DMS 273 treated with DMSO at 0.1 percent for 48 hours (cell line): ENCODE data around the gene PRKRA.
A peak's percentile ranks its signal among the peaks of the same experiment; 100 is the strongest.
"Not testable (repeated sequence)": the region's sequence is repeated elsewhere in the genome, so short reads cannot be mapped to it uniquely, and the experiment has no call there.

Experiments
- DNase-seq: peaks from one replicate; lab custom pipeline; 2025; lab: John Stamatoyannopoulos, UW

Gene PRKRA

GRCh38 chr2:178413472-178414265 is 37.3 kb downstream of the PRKRA start:
- peak; percentile 59 for DNase-seq

DNA sequence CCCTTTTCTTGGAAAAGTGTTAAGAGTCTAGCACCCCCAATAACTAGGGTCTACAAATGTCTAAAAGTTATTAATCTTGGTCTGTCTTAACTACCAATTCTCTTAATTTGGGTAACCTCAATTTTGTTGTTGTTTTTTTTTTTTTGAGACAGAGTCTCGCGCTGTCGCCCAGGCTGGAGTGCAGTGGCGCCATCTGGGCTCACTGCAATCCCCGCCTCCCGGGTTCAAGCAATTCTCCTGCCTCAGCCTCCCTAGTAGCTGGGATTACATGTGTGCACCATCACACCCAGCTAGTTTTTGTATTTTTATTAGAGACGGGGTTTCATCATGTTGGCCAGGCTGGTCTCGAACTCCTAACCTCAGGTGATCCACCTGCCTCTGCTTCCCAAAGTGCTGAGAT is 38.5 kb downstream of the PRKRA start:
- not testable (repeated sequence) for DNase-seq

GRCh38 chr2:178412047-178412446 is 38.9 kb downstream of the PRKRA start:
- DNase-seq, result no peak

DNA sequence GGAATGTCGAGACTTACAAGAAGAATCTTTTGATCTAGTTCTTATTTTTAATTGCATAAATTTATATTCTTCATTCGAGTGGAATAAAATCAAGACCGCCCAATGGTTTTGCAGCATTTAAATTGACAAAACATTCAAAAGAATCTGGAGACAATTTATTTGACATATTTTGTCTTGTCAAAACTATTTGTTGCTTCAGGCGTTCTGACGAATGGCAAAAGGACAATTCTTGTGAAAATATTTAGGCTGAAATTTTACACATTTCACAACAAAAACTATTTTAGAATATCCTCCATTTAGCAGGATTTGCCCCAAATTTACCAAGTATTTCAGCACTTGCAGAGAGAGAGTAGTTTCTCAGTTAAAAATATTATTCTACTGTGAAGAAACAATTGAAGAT is 41.7 kb downstream of the PRKRA start:
- DNase-seq, result no peak

DNA sequence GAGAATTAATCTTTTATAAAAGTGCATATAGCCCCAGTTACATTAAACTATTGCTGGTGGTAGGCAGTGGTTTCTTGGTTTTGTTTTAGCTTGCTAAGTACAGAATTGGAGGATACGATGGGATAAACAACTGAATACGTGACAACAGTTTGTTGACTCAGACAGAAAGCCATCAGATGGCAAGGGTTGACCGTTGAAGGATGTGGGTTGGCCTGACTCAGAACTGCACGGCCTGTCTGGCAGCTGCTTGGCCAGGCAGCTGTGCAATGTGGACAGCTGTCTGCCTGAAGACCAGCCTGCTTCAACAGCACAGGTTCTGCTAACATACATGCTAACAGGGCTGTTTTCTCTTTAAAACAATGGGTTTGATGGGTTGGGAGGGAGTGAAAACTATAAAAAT is 46.6 kb downstream of the PRKRA start:
- DNase-seq, result peak; percentile 2

DNA sequence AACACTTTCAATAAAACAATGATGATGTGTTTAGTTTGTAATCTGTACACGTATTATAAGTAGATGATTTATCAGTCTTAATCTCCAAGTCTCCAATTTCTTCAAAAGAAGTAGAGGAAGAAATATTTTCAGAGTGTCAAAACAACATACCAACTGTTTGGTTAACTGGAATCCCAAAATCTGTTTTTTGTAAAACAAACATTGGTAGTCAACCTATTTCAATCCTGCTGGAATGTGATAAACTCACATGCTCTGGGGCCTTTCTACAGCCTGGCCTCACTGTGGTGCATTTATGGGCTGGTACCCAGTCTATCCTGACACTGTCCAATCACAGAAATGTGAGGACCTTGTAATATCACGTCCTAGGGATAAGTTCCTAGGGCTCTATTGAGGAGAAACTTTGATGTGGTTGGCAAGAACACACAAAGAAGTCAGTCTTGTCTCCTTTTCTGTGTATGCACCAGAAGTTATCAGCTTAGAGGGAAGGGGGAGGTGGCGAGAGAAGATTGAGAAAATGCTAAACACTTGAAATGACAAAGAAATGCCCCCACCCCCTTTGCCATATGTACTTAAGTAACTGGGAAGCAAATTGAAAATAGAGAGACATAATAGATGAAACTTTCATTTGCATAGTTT is 47.2 kb downstream of the PRKRA start:
- no peak for DNase-seq

GRCh38 chr2:178401994-178402437 is 49.0 kb downstream of the PRKRA start:
- DNase-seq, result no peak

DNA sequence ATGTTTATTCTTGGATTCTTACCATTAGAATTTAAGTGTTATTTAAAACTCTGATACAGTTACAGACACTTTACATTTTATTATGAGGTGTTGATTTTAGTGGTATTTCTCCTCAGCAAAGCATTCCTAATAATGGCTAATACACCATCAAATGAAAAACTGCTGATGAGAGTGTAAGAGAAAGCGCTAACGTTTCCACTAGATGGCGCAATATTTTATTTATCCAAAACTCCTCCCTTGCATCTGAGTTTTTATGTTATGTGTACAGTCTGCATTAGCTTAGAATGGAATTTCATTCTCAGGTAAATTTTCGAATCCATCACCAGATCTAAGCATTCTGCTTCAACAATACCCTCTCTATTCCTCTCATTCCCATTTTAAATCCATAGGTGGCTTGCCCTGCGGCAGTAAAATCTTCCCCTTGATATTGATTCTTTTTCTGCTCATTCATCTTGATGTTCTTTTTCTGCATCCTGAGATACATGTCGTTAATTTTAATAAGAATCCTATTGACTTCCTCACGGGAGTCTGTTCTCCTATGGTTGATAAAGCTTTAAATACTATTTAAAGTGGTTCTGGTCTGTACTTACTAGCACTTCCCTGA is 53.9 kb downstream of the PRKRA start:
- DNase-seq, result peak; percentile 23

GRCh38 chr2:178395941-178396570 is 54.9 kb downstream of the PRKRA start:
- DNase-seq, result no peak

- no peak for DNase-seq
These were observed 55.7 kb downstream of the PRKRA start for GRCh38 chr2:178395295-178395694.

GRCh38 chr2:178394859-178395258 is 56.1 kb downstream of the PRKRA start:
- no peak for DNase-seq

- no peak for DNase-seq
These were observed 58.8 kb downstream of the PRKRA start for GRCh38 chr2:178392215-178392614.

DNA sequence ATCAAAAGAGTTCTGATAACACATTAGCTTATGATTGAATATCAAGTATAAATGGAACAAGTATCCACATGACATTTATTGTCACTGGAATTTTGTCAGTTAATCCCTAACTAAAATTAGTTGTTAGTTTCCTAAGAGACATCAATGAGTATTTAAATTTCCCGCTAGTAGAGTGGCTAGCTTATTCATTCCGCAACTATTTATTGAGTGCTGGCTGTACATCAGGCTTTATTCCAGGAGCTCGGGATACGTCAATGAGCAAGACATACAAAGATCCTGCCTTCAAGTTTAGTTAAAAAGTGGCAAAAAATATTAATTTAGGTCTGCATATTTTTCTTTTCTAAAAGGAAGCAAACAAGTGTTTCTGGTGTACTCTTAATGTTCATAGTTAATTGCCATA is 59.3 kb downstream of the PRKRA start:
- DNase-seq, result no peak

- DNase-seq, result no peak
These were observed 62.7 kb downstream of the PRKRA start for GRCh38 chr2:178388287-178388686.

DNA sequence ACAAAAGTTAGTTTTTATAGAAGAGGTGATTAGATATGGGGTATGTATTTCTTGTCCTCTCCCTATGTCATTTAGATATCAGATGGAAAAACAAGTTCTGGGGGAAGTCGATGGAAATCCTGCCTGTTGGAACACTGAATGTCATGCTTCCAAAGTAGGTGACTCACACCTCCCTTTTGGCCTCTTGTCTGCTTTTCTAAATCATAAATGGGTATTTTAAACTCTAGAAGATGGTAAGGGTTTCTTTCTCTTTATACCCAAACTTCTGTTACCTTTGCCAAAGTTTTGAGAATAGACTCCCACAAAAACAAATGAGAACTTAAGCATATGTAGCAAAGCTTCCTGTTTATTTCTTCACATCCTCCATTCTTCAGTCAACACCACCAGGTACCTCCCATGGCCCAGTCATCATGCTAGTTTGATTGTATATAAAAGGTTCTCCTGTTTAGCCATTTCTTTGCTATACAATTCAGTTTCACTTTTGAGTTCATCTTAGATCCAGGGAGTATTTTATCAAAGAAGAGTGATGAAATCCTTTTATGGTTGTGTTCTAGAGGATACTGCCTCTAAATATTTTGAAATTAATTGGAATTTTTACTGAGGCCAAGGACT is 63.9 kb downstream of the PRKRA start:
- no peak for DNase-seq

- DNase-seq, result no peak
These were observed 65.3 kb downstream of the PRKRA start for GRCh38 chr2:178385595-178386148.

GRCh38 chr2:178383718-178384117 is 67.3 kb downstream of the PRKRA start:
- DNase-seq, result no peak
